ENCODE data around the gene BACH2.

Gene BACH2

GRCh38 chr6:90008908-90009501 is 287.6 kb downstream of the BACH2 start:
- TF ChIP-seq POLR2AphosphoS5 (IDR thresholded peaks at IDR 0.05; ENCODE audit: low read depth, low read length) = no peak
- TF ChIP-seq POLR2A (IDR thresholded peaks at IDR 0.05; ENCODE audit: low read depth, low read length) = no peak
- no peak for TF ChIP-seq TAF1 (IDR thresholded peaks at IDR 0.05; ENCODE audit: borderline replicate concordance, low read depth, low read length)
- DNase-seq (ENCODE audit: insufficient read length) (no peak), FAIRE-seq (peak; percentile 30)

DNA sequence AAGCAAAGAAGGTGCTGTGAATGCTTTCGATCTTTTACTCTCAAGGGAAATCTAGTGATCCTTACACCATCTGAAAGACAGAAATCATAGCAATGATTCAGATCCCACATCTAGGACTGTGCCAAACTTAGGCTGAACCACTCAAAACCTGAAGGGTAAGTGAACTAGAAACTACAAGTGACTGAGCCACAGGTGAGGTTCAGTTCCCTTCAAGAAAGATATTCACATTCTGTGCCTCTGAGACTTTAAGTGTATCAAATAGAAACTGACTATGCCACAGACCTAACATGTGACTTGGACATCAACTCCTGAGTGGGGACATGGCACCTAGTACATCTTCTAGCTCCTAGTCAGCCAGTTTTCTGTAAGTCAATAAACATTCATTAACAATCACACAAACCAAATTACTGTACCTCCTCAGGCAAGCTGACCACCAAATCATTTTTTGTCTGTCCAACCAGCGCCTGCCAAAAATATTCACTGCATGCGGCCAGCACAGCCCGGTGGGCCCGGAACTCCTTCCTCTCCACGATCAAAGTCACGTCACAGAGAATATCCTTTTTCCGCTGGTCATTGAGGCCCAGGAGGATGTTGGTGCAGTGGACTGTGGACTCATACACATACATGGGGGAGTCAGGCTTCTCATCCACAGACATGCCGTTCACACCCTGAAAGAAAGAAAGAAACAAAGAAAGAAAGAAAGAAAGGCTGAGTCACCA is 288.3 kb downstream of the BACH2 start:
- DNase-seq (ENCODE audit: insufficient read length) (no peak), FAIRE-seq (no peak)
- no peak for TF ChIP-seq POLR2AphosphoS5 (IDR thresholded peaks at IDR 0.05; ENCODE audit: low read depth, low read length)
- no peak for TF ChIP-seq POLR2A (IDR thresholded peaks at IDR 0.05; ENCODE audit: low read depth, low read length)
- TF ChIP-seq TAF1 (IDR thresholded peaks at IDR 0.05; ENCODE audit: borderline replicate concordance, low read depth, low read length) = no peak

GRCh38 chr6:90005048-90005827 is 291.4 kb downstream of the BACH2 start:
- FAIRE-seq (no peak), DNase-seq (ENCODE audit: insufficient read length) (no peak)
- TF ChIP-seq TAF1 (IDR thresholded peaks at IDR 0.05; ENCODE audit: borderline replicate concordance, low read depth, low read length) = no peak
- TF ChIP-seq POLR2AphosphoS5 (IDR thresholded peaks at IDR 0.05; ENCODE audit: low read depth, low read length) = no peak
- no peak for TF ChIP-seq POLR2A (IDR thresholded peaks at IDR 0.05; ENCODE audit: low read depth, low read length)

- DNase-seq (ENCODE audit: insufficient read length) = no peak
- no peak for FAIRE-seq
- TF ChIP-seq POLR2A (IDR thresholded peaks at IDR 0.05; ENCODE audit: low read depth, low read length) = no peak
- TF ChIP-seq TAF1 (IDR thresholded peaks at IDR 0.05; ENCODE audit: borderline replicate concordance, low read depth, low read length) = no peak
Observed at GRCh38 chr6:90004511-90004910, 292.1 kb downstream of the BACH2 start.

GRCh38 chr6:90003941-90004340 is 292.7 kb downstream of the BACH2 start:
- FAIRE-seq = no peak
- no peak for DNase-seq (ENCODE audit: insufficient read length)
- no peak for TF ChIP-seq POLR2AphosphoS5 (IDR thresholded peaks at IDR 0.05; ENCODE audit: low read depth, low read length)
- TF ChIP-seq TAF1 (IDR thresholded peaks at IDR 0.05; ENCODE audit: borderline replicate concordance, low read depth, low read length) = no peak
- TF ChIP-seq POLR2A (IDR thresholded peaks at IDR 0.05; ENCODE audit: low read depth, low read length) = no peak

GRCh38 chr6:90003069-90003795 is 293.4 kb downstream of the BACH2 start:
- no peak for FAIRE-seq
- TF ChIP-seq POLR2A (IDR thresholded peaks at IDR 0.05; ENCODE audit: low read depth, low read length) (no peak), POLR2AphosphoS5 (IDR thresholded peaks at IDR 0.05; ENCODE audit: low read depth, low read length) (no peak), TAF1 (IDR thresholded peaks at IDR 0.05; ENCODE audit: borderline replicate concordance, low read depth, low read length) (no peak)

GRCh38 chr6:90000864-90001731 is 295.5 kb downstream of the BACH2 start:
- DNase-seq (ENCODE audit: insufficient read length) = no peak
- TF ChIP-seq TAF1 (IDR thresholded peaks at IDR 0.05; ENCODE audit: borderline replicate concordance, low read depth, low read length) = no peak
- TF ChIP-seq POLR2AphosphoS5 (IDR thresholded peaks at IDR 0.05; ENCODE audit: low read depth, low read length) = no peak
- TF ChIP-seq POLR2A (IDR thresholded peaks at IDR 0.05; ENCODE audit: low read depth, low read length) = no peak
- FAIRE-seq = no peak

More at GRCh38 chr6:90003069-90003795, 293.4 kb downstream of the BACH2 start:
- DNase-seq (ENCODE audit: insufficient read length) = no peak

DNA sequence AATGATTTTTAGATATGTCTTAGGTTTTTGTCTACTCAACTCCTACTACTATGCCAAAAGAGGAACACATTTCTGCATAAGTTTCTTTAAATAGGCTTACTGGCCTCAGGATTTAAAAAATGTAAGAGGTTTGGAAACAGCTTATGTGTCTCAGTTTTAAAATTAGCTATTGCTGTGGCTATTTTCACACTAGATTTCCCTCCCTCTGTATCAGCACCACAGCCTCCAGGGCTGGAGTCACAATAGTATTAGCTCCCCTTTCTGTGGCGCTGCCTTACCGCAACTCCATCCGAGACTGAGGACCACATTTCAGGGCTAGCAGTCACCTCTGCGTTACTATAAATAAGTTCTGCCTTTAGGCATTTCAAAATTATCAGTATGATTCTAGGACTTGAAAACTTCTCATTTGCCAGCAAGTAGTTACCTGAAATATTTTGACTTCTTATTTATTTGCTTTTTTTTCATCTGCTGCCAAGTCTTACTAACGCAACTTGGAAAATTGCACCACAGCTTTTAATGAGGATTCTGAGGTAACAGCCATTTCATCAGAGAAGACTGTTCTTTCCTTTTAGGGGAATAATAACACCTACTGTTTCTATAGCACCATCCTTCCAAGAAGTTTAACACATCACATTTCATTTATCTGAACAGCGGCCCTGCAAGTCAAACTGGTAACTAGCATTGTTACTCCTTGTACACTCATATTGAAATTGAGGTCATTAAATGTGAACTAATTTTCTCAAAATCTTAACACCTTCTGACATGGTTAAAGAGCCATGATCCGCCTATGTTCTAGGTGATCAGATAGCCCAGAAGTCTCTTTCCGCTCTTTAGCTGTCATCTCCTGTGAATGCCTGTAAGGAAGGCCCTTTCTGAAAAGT is 296.5 kb downstream of the BACH2 start:
- FAIRE-seq (no peak), DNase-seq (ENCODE audit: insufficient read length) (no peak)
- no peak for TF ChIP-seq TAF1 (IDR thresholded peaks at IDR 0.05; ENCODE audit: borderline replicate concordance, low read depth, low read length)
- no peak for TF ChIP-seq POLR2A (IDR thresholded peaks at IDR 0.05; ENCODE audit: low read depth, low read length)
- TF ChIP-seq POLR2AphosphoS5 (IDR thresholded peaks at IDR 0.05; ENCODE audit: low read depth, low read length) = no peak

DNA sequence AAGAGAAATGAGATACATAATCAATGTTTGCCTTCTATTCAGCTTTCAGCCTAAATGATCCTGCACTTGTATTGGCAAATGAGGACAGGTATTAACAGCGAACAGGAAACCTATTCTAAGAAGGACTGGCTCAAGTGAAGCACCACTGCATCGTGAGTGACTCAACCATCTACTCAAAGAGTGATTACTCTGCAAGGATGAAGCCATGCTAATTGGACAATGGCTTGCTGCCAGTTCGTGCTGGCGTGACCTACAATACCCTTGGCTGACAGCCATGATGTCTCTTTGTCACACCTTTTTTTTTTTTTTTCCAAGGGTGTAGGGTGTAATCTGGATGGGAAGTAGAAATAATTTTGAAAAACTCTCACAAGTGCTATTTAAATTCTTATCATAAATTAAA is 297.5 kb downstream of the BACH2 start:
- no peak for DNase-seq (ENCODE audit: insufficient read length)
- TF ChIP-seq POLR2A (IDR thresholded peaks at IDR 0.05; ENCODE audit: low read depth, low read length) = no peak
- TF ChIP-seq POLR2AphosphoS5 (IDR thresholded peaks at IDR 0.05; ENCODE audit: low read depth, low read length) = no peak
- no peak for TF ChIP-seq TAF1 (IDR thresholded peaks at IDR 0.05; ENCODE audit: borderline replicate concordance, low read depth, low read length)
- no peak for FAIRE-seq

All from GM12892 (cell line).